Prostate gland (tissue), 2 donors: Measurements from ENCODE around the gene SLC25A21. TPM values are rescaled to one million over a fixed set of nuclear protein-coding genes. Genes with fewer than 3 reads are reported as not detected.

Experiments used
- DNase-seq: peaks from one replicate; pipeline ENCODE4 v3.0.0-alpha.2; 2019; ENCODE audit warnings: low spot score
- H3K27ac ChIP-seq, 2 donors: fragments of 200-600 bp; sonication (generic); 2 replicates each; pipeline ENCODE4 v1.5.1; 2017 to 2019
- H3K27me3 ChIP-seq: fragments of 200-600 bp; sonication (generic); replicated peaks from 2 replicates; pipeline ENCODE4 v1.5.1; 2019; ENCODE audit not compliant: insufficient read depth
- H3K36me3 ChIP-seq, 2 donors: fragments of 200-600 bp; sonication (generic); 1 replicate in 1 of 2; 2 replicates in 1 of 2; pipeline versions ENCODE4 v1.5.1 to v1.8.1; 2017 to 2019
- H3K4me1 ChIP-seq: fragments of 200-600 bp; sonication (generic); replicated peaks from 2 replicates; pipeline ENCODE4 v1.5.1; 2019
- H3K4me3 ChIP-seq, 2 donors: fragments of 200-600 bp; sonication (generic); 2 replicates each; pipeline ENCODE4 v1.5.1; 2017 to 2019
- H3K9me3 ChIP-seq: fragments of 200-600 bp; sonication (generic); 2 replicates; pipeline ENCODE4 v1.5.1; 2017
- CTCF ChIP-seq, 4 experiments: fragments of 200-600 bp in 2 of 4; fragments of 450-650 bp in 2 of 4; sonication (generic) in 2 of 4; IDR thresholded peaks; 1 replicate in 3 of 4; 2 replicates in 1 of 4; pipeline ENCODE4 v1.5.1; 2016 to 2019; ENCODE audit warnings: antibody characterized with exemption in 4 of 4, mild to moderate bottlenecking in 2 of 4, moderate library complexity in 2 of 4
- POLR2A ChIP-seq: fragments of 450-650 bp; IDR thresholded peaks from one replicate; pipeline ENCODE4 v1.6.1; 2016; ENCODE audit warnings: antibody characterized with exemption, mild to moderate bottlenecking
- POLR2AphosphoS5 ChIP-seq: sonication (generic); formaldehyde crosslinking; IDR thresholded peaks from one replicate; pipeline ENCODE4 v1.6.1; 2017; ENCODE audit warnings: antibody characterized with exemption
- WGBS: methylation state at CpG from one replicate; pipeline ENCODE4 v1.1.5; 2018; 5-methylcytosine and 5-hydroxymethylcytosine counted together
- intact Hi-C: fragments of 100-400 bp; cut with DNase I; formaldehyde crosslinking; loops from one replicate; pipeline ENCODE4 v1.14.2; 2022
- total RNA-seq, 2 donors: library from RNA; depleted of rRNA; stranded (reverse); fragments of >200 nt; gene quantifications; one replicate each; pipeline ENCODE4 v1.1.0, GENCODE V29; 2016

Gene SLC25A21
- total RNA-seq, 2 donors from 2014 or later: 1.5 to 7.7 TPM

- Histone ChIP-seq H3K27me3 (no peaks in the 10 kb centered on the region), H3K4me1 (no peaks in the 10 kb centered on the region), H3K4me3 (no peak overlapping the region), H3K27ac (no peak overlapping the region), H3K36me3 (no peaks in the 10 kb centered on the region), H3K9me3 (no peaks in the 10 kb centered on the region)
- TF ChIP-seq POLR2AphosphoS5: no peak
- no peak for TF ChIP-seq CTCF (IDR thresholded peaks at IDR 0.05)
- no peak for TF ChIP-seq POLR2A
- intact Hi-C loops: no loop called here
- no peak for DNase-seq
- 50% methylated on average over 2 of the region's 2 CpGs for WGBS
Observed at GRCh38 chr14:36827861-36828260, 344.5 kb downstream of the SLC25A21 start.

GRCh38 chr14:36826614-36827013 is 345.8 kb downstream of the SLC25A21 start:
- H3K27ac ChIP-seq: no peak overlapping the region
- no peaks in the 10 kb centered on the region for H3K36me3 ChIP-seq
- H3K4me3 ChIP-seq: no peak overlapping the region
- WGBS: 85% methylated on average over 6 of the region's 6 CpGs
- no peaks in the 10 kb centered on the region for H3K4me1 ChIP-seq
- no peaks in the 10 kb centered on the region for H3K27me3 ChIP-seq
- no peaks in the 10 kb centered on the region for H3K9me3 ChIP-seq
- intact Hi-C loops: no loop called here
- no peak for DNase-seq
- TF ChIP-seq POLR2AphosphoS5 (no peak), CTCF (IDR thresholded peaks at IDR 0.05) (no peak), POLR2A (no peak)

- no peak overlapping the region for H3K4me3 ChIP-seq
- no peak overlapping the region for H3K27ac ChIP-seq
- H3K27me3 ChIP-seq: no peaks in the 10 kb centered on the region
- DNase-seq: no peak
- WGBS: 95% methylated on average over 4 of the region's 4 CpGs
- H3K36me3 ChIP-seq: no peaks in the 10 kb centered on the region
- intact Hi-C loops: no loop called here
- no peaks in the 10 kb centered on the region for H3K9me3 ChIP-seq
- no peaks in the 10 kb centered on the region for H3K4me1 ChIP-seq
- TF ChIP-seq CTCF (IDR thresholded peaks at IDR 0.05) (no peak), POLR2AphosphoS5 (no peak), POLR2A (no peak)
Observed at GRCh38 chr14:36824854-36825253, 347.6 kb downstream of the SLC25A21 start.

GRCh38 chr14:36823651-36824050 is 348.8 kb downstream of the SLC25A21 start:
- WGBS: 74% methylated on average over 4 of the region's 4 CpGs

GRCh38 chr14:36822685-36823084 is 349.7 kb downstream of the SLC25A21 start:
- H3K27ac ChIP-seq: no peak overlapping the region
- TF ChIP-seq POLR2A (no peak), CTCF (IDR thresholded peaks at IDR 0.05) (no peak), POLR2AphosphoS5 (no peak)
- intact Hi-C loops: no loop called here
- H3K4me1 ChIP-seq: no peaks in the 10 kb centered on the region
- no peaks in the 10 kb centered on the region for H3K36me3 ChIP-seq
- no peaks in the 10 kb centered on the region for H3K27me3 ChIP-seq
- H3K4me3 ChIP-seq: no peak overlapping the region
- DNase-seq: no peak
- H3K9me3 ChIP-seq: no peaks in the 10 kb centered on the region

More at GRCh38 chr14:36823651-36824050, 348.8 kb downstream of the SLC25A21 start:
- DNase-seq: no peak
- TF ChIP-seq POLR2A: no peak
- intact Hi-C loops: no loop called here
- Histone ChIP-seq H3K27ac (no peak overlapping the region), H3K27me3 (no peaks in the 10 kb centered on the region), H3K4me1 (no peaks in the 10 kb centered on the region), H3K36me3 (no peaks in the 10 kb centered on the region), H3K9me3 (no peaks in the 10 kb centered on the region), H3K4me3 (no peak overlapping the region)
